RPMI8226 (cell line): Measurements from ENCODE around the gene KRTAP3-3.
A peak's percentile ranks its signal among the peaks of the same experiment; 100 is the strongest.
"Not testable (repeated sequence)": the region's sequence is repeated elsewhere in the genome, so short reads cannot be mapped to it uniquely, and the experiment has no call there.

Experiments used
- DNase-seq: peaks from one replicate; pipeline ENCODE4 v3.0.0-alpha.2; 2015

Gene KRTAP3-3

GRCh38 chr17:41003926-41004325, 10.0 kb upstream of the KRTAP3-3 start:
- peak; percentile 80 for DNase-seq

GRCh38 chr17:41002814-41003213, 8.8 kb upstream of the KRTAP3-3 start:
- no peak for DNase-seq

GRCh38 chr17:41001795-41002194, 7.8 kb upstream of the KRTAP3-3 start:
- no peak for DNase-seq

- DNase-seq, result not testable (repeated sequence)
Observed at GRCh38 chr17:40999563-40999962, 5.6 kb upstream of the KRTAP3-3 start, which contains the start of gene KRTAP3-2. Gene KRTAP3-2, minus strand, starts transcription at chr17:40999906. Its CDS starts 53 bp downstream, at chr17:40999853.

- DNase-seq, result no peak
Observed at GRCh38 chr17:40997361-40997760, 3.4 kb upstream of the KRTAP3-3 start.

GRCh38 chr17:40996829-40997228, 2.9 kb upstream of the KRTAP3-3 start:
- DNase-seq, result no peak

- no peak for DNase-seq
Observed at GRCh38 chr17:40995116-40995515, 1.2 kb upstream of the KRTAP3-3 start.

GRCh38 chr17:40993084-40993483, 880 bp downstream of the KRTAP3-3 start:
- DNase-seq, result no peak

GRCh38 chr17:40992666-40993065, 1.3 kb downstream of the KRTAP3-3 start:
- DNase-seq, result no peak

- DNase-seq, result peak; percentile 89
Observed at GRCh38 chr17:40986920-40987319, 7.0 kb downstream of the KRTAP3-3 start.

GRCh38 chr17:40984226-40984625, 9.7 kb downstream of the KRTAP3-3 start, which contains the start of gene KRT40:
Gene KRT40, minus strand, starts transcription at chr17:40984326. Its CDS starts 53 bp downstream, at chr17:40984273.
- peak; percentile 62 for DNase-seq

- DNase-seq, result no peak
Observed at GRCh38 chr17:40981115-40981514, 12.8 kb downstream of the KRTAP3-3 start.

GRCh38 chr17:40980596-40980995, 13.4 kb downstream of the KRTAP3-3 start:
- peak; percentile 78 for DNase-seq

GRCh38 chr17:40980117-40980516, 13.8 kb downstream of the KRTAP3-3 start:
- DNase-seq, result no peak

GRCh38 chr17:40978575-40979151, 15.3 kb downstream of the KRTAP3-3 start:
- no peak for DNase-seq

GRCh38 chr17:40975516-40975915, 18.4 kb downstream of the KRTAP3-3 start:
- DNase-seq, result no peak

- DNase-seq, result no peak
Observed at GRCh38 chr17:40974366-40974765, 19.6 kb downstream of the KRTAP3-3 start.

GRCh38 chr17:40967582-40967981, 26.4 kb downstream of the KRTAP3-3 start:
- no peak for DNase-seq

GRCh38 chr17:40966848-40967247, 27.1 kb downstream of the KRTAP3-3 start, which contains the start of gene KRT39:
Gene KRT39, minus strand, starts transcription at chr17:40966948. Its CDS starts 92 bp downstream, at chr17:40966856.
- no peak for DNase-seq

GRCh38 chr17:40963838-40964237, 30.1 kb downstream of the KRTAP3-3 start:
- peak; percentile 63 for DNase-seq

- peak; percentile 85 for DNase-seq
Observed at GRCh38 chr17:40962059-40962561, 31.9 kb downstream of the KRTAP3-3 start.

- no peak for DNase-seq
Observed at GRCh38 chr17:40961591-40961990, 32.4 kb downstream of the KRTAP3-3 start.

- DNase-seq, result no peak
Observed at GRCh38 chr17:40960144-40960543, 33.8 kb downstream of the KRTAP3-3 start.

GRCh38 chr17:40958086-40958953, 35.6 kb downstream of the KRTAP3-3 start:
- no peak for DNase-seq
